Measurements from ENCODE around the gene ABHD2.

ABHD2 gene

DNA sequence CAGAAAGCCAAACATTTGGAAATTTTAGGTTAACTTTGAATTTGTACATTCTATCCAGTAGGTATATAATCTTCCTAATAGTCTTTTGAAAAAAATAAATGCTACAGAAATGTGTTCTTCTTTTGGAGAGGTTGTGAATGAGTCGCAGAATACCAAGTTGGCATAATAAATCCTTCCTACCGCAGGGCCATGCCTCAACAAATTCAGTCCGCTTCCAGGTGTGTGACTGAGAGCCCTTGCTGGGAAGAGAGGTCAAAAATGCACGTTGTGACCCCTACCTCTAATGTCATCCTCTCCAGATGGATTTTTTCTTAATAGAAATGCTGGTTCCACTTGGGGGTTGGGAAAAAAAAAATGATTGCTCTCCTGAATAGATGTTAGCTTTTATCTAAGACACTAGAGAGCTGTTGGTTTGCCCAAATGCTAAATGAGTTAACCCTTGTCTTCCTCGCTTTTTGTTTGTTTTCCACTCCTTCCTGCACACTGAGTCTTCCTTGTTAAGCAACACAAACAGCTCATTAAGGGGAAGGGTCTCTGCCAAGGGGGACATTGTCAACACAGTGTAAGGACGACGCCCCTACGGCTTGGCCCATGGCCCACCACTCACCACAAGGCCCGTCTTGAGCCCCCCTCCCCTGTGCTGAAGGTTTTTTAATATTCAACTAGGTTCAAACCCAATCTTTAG is 99.2 kb downstream of the ABHD2 start:
- DNase-seq: no peak

DNA sequence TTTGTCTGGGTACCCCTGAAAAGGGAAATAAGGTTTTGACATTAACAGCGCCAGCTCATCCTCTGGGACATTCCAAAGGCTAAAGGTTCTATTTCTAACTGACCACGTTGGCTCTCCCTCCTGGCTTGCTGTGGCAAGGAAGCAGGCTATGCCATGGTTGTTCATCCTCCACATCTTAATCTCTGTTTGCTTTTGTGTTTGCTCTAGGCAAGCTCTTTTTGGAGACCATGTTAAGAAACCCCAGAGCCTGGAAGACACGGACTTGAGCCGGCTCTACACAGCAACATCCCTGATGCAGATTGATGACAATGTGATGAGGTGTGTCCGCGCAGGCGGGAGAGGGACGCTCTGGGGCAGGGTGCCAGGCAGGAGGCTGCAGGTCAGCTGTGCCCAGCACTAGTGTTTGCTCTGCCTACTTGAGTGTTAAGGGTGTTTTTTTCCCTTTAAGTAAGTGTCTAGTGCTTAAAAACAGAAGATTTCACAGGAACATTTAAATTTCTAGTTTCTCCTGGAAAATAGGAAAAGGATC is 99.8 kb downstream of the ABHD2 start:
- no peak for DNase-seq

DNA sequence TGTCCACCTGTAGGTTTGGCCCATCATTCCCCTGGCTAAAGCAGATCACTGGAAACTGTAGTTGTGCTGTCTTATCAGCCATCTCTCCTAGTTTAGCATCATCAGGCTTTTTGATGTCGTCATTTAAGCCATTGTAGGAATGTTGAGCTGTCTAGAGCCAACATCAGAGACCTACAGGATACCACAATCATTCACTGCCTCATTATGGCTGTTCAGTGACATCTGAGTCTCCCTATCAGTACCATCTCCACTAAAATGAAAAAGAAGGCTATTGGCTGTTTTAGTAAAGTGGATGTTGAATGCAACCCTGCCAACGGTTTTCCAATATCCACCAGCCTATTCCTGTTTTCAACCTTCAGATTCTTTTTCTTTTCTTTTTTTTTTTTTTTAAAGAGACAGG is 103.9 kb downstream of the ABHD2 start:
- DNase-seq: no peak

DNA sequence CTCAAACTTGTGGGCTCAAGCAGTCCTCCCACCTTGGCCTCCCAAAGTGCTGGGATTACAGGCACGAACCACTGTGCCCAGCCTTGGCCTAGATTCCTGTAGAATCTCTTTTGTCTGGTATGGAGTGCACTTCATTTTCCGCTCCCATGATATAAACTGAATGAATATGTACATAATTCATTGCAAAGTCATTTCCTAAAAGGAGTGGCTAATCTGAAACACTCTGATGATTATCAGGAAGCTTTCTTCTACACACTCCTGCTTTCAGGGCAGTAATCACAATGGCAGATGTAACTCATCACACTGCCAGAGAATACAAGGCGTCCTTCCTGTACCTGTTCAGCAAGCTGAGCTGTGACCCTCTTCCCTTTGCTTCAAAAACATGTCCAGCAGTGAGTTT is 104.5 kb downstream of the ABHD2 start:
- no peak for DNase-seq

DNA sequence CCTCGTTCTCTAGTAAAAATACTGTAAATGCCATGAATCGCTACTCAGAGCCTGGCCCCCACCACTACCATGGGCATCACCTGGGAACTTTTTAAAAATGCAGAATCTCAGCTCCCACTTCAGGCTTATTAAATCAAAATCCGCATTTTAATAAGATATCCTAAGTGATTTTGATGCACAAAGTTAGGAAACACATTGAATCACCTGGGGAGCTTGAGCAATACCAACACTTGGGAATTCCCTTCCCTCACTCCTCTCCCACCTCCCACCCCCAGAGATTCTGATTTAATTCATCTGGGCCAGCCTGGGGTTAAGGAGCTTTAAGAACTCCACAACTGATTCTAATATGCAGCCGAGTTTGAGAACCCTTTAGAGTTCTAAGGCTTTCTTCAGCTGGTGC is 106.4 kb downstream of the ABHD2 start:
- DNase-seq: no peak

DNA sequence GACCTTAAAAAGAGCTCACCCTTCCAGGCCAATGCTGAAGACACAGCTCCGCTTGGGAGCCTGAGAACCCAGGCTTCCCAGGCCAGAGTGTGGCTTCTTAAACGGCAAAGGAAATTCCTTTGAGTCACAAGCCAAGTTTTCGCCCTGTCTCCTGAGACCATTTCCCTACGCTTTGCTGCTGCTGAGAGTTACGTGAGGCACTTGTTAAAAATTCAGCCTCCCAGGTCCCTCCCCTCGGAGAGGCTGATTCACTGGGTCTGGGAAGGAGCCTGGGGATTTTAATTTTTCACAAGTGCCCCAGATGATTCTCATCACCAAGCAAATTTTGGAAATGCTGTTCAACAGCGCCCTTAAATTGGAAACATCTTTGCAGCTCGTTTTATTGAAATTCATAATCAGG is 107.6 kb downstream of the ABHD2 start:
- no peak for DNase-seq

DNA sequence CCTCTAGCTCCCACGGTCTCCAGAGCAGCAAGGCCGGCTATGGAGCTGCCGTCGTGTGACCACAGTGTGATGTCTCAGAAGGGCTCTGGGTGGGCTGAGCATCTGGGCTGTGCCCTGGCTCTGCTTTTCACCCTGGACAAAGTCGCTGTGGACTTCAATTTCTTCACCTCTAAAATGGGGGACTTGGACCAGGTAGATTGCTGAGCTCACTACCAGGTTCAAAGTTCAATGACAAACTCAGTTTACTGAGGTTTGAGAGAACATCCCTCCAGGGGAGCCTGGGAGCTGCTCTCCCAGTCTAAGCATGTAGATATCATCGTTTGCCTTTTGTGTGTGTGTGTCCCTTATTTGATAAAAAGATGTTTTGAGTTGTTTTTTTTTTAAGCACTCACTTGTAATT is 108.0 kb downstream of the ABHD2 start:
- no peak for DNase-seq

DNA sequence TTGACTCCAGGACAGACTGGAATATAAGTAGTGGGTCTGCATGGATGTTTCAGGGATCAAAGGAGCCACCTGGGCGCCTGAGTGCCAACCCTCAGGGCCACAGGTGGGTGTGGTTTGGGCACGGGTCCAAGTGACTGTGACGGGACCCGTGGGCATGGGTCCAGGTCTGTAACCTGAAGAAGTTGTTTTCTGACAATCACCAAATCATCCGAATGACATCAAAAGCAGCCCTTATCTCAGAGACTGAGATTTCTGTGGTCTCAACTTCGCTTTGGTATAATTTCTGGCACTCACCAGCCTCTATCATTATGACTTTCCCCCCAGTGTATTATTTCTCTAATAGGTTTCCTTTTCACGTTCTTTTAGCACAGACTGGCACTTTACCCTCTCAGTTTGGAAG is 108.7 kb downstream of the ABHD2 start:
- peak in 1 of 56 donors; percentile 38 for DNase-seq

DNA sequence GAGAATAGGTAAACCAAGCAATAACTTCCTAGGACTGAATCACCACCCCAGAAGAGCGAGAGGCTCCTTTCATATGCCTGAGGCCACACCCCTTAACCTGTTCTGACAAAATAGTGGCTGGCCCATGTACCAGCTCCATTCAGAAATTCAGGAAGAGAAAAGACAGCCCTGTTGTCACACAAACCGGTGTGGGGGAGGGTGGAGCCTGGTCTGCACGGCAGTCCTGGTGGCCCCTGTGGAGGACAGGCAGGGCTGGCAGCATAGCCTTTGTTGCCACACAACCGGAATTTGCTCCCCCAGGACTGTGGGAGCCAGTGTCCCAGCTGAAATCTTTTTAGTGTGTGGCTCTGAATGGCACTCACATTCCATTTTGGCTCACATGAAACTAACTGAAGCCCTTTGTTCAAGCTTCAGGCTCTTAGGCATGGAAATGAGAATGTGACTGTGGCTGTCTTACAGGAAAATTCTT is 109.3 kb downstream of the ABHD2 start:
- peak in 55 of 56 donors; percentile 18 to 92 (median 69) for DNase-seq

DNA sequence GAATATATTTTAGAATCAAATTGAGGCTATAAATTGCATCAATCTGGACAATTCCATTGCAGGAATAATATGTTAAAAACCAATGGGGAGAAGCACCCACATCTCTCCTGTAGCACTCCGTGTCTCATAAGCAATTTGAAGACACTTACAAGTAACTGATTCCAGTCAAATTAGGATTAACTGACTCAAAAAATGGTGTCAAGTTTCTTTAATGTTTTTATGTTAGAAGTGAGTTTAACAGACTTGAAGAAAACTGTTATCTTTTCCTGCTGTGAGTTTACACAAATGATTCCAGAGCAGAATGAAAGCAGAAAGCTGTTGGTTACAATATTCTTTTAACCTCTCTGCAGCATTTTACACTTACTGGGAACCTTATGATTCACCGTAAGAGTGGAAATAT is 109.9 kb downstream of the ABHD2 start:
- DNase-seq: no peak

DNA sequence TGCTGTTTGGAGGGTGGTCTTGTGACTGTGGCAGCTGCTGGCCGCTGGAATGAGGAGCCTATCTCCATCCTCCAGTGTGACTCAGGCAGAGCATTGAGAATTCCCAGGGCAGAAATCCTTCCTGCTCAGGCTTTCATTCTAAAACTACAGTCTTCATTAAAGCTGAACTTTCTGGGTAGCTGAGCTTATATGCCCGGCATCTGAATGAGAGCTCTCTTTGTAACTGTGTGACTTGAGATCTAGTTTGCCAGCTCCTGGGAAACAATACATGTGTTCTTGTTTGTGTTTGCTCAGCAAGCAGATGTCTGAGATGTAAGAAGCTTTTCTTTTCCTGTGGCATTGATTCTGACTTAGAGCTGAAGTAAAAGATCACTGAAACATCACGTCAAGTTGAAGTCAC is 110.7 kb downstream of the ABHD2 start:
- peak in 28 of 56 donors; percentile 10 to 78 (median 41) for DNase-seq

DNA sequence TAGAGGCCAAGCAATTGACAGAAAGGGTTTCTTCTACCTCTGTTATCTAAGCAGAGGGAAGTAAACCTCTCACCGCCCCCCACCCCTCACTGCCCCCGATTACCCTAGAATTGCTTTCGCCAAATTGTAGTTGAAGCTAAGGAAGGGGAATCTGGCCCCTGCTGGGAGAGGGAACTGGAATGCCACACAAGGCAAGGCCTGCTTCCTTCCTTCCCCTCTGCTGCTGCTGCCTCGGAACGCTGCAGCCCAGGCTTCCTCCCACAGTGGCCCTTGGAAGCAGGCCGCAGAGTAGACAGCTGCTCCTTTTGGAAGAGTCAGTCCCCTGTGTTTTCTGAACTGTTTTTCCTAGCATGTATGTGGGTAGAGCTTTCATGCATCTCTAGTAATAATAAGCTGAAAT is 111.5 kb downstream of the ABHD2 start:
- peak in 18 of 56 donors; percentile 20 to 51 (median 32) for DNase-seq

DNA sequence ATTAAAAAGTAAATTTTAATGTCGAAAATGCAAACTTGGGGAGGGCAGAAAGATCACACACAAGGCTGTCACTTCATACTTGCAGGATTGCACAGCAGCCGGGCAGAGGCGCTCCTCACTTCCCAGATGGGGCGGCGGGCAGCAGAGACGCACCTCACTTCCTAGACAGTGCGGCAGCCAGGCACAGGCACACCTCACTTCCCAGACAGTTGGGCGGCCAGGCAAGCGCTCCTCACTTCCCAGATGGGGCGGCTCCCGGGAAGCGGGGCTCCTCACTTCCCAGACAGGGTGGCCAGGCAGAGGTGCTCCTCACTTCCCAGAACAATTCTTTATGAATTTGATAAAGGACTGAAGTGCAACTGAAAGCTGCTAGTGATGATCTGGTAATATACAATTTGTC is 111.9 kb downstream of the ABHD2 start:
- DNase-seq: no peak

DNA sequence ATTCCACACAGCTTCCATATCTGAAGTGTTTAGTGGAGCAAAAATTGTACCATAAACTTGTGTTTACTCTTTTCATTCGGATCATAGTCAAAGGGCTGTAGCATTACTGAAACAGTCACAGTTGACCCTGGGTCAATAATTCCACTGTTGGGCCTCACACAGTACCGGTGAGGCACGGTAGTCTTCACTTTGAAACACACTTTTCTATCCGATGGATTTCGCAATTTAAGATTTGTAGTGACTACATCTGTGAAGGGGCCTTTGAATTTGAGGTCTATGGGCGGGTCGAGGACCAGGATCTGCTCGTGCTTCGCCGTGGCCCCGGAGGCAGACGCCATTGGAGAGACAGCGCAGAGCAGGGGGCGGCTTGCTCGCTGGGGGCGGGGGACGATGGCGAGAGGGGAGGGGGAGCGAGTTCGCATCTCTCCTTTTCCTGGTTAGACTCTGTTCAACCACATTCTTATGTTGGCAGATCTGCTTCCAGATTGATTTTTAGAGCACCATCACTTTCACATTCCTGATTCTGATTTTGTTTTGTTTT is 113.3 kb downstream of the ABHD2 start:
- no peak for DNase-seq

DNA sequence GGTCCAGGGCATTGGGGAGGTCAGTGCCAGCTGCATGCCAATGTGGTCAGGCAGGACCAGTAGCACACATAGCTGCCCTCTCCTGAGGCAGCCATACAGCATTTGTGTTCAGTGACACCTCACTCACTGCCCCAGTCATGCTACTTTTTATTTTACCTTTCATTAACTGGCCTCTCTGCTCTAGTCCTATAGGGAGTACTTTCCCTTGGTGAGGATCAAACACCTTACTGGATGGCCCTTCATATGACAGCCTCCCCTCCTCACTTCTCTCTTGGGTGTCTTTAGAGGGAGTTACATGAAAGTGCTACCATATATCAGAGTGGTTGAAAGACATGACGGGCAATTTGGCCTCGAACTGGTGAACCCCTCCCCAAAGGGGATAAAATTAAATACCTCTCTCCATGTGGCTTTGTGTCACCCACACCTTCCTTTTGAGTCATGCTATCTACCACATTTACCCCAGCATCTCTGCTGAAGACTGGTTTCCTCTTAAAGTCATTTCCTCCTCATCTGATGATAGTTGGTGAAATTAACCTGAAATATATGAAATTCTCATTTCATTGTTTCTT is 115.5 kb downstream of the ABHD2 start:
- DNase-seq: no peak

DNA sequence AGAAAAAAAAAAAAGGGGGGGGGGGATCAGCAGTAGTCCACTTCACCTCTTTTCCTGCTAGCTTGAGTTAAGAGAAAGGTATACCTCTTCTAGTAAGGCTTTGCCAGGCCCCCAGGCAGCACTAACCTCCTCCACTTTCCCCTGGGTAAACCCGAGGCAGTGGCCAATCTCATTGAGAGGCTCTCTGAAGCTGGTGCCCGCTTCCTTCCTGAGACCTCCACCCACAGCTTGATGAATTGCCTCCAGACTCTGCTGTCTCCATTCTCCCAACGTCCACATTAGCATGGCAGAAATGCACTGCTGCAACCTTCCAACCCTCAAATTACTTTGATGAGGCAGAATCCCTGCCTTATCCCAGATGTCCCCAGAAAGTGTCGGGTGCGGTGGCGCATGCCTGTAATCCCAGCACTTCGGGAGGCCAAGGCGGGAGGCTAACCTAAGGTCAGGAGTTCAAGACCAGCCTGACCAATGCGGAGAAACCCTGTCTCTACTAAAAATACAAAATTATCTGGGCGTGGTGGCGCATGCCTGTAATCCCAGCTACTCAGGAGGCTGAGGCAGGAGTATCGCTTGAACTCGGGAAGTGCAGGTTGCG is 117.8 kb downstream of the ABHD2 start:
- no peak for DNase-seq

DNA sequence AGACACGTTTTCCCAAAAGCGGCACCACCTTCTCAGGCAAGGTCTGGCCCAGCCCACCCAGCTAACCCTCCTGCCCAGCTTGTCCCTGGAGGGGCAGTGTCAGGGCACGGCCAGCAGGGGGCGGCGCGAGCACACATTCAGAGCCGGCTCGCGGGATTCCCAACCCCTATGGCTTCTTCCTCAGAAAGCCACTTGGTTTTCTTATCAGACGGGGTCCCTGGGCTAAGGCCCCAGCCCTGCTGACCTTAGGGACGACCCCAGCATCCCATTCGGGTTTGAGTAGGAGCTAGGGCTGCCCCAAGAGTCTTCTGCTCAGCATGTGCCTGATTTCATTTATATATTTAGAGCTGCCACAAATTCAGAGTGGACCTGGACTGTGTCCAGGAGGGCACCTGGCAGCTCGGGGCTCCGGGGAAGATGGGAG is 118.7 kb downstream of the ABHD2 start:
- peak in 54 of 56 donors; percentile 17 to 87 (median 59) for DNase-seq

DNA sequence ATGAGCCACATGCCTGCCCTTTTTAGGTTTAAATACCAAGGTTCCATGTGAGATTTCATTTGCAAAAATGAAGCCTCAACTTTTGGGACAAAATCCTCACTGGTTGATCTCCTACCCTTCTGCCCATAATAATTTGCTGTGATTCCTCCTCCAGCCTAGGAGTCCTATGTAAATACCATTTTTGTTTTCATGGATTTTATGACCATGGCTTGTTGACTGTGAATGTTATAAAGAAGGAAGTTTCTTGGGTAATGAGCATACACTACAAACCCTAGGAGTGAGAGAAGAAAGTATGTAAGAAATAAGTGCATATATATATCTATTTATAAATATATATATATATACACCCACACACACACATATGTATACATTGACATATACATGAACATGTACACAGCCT is 120.0 kb downstream of the ABHD2 start:
- DNase-seq: no peak

DNA sequence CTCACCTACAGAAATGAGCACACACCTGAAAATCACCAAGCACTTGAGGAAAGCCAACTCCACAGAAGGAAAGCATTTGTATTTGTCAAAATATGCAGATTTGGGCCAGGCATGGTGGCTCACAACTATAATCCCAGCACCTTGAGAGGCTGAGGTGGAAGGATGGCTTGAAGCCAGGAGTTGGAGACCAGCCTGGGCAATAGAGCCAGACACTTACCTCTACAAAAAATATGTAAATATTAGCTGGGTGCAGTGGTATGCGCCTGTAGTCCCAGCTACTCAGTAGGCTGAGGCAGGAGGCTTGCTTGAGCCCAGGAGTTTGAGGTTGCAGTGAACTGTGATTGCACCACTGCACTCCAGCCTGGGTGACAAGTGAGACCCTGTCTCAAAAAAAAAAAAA is 120.8 kb downstream of the ABHD2 start:
- no peak for DNase-seq

DNA sequence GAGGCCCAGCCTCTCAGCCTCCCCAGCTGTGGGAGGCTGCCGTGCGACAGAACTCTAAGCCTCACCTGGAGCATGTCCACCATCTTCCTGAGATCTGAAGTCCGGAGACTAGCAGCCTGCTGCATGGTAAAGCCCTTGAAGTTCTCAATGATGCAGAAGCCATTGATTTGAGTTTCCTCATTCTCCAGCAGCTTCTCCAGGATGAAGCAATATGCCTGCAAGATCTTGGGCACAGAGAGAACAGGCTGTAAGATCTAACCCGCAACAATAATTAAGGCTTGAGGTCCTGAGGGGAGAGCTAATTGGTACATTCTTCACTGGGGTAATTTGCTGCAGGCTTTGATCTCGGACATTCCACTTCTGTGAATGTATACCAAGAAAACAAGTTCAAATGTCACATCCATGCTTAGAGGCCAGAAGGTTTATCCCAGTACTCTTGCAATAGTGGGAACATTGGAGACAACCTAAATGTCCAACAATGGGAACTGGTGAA is 123.5 kb downstream of the ABHD2 start:
- no peak for DNase-seq

DNA sequence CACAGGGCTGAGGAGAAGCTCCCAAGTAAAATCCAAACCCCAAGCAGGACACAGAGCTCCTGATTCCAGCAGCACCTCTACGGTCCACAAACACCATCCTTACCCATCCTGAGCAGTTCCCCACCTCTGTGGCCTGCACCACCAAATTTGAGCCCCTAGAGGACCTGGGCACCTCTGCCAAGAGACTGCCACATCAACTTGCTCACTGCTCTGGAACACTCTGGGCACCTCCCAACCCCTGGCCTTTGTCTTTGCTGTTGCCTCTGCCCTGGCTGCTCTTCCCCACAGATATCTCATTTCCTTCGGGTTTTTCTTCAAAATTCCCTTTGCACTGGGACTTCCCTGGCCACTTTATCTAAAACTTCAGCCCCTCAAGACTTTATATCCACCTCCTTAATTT is 127.4 kb downstream of the ABHD2 start:
- DNase-seq: no peak

DNA sequence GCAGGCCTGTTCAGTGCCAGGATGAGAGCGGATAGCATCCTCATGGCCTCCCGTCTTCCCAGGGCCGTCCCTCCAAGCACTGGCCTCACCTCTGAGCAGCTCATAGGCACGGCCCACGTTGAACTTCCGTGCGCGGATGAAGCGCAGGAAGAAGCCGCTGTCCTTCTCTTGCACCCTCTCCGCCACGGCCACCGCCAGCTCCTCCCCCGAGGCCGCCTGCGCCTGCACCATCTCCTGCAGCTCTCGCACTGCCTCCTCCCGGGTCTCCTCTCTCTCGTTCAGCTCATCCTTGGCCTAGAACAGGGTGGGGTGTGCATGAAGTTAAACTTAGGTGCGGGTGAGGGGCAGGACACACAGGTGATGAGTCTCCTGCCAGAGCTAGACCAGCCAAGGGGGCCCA is 128.8 kb downstream of the ABHD2 start:
- no peak for DNase-seq

Measured in amygdala (tissue), 56 donors.